ENCODE data around the gene GATB.

- TF ChIP-seq CTCF (IDR thresholded peaks at IDR 0.05) (no peak), EZH2 (IDR thresholded peaks at IDR 0.05; ENCODE audit: borderline replicate concordance, insufficient read depth, low read depth, low read length, poor library complexity, severe bottlenecking) (no peak)
Measured at GRCh38 chr4:151717314-151717713, 43.5 kb downstream of the GATB start.
